ENCODE measurements around the gene CLTCL1.
"Not testable (repeated sequence)": the region's sequence is repeated elsewhere in the genome, so short reads cannot be mapped to it uniquely, and the experiment has no call there.

Gene CLTCL1

GRCh38 chr22:19291580-19292457 is at the start of gene CLTCL1:
Gene CLTCL1 (minus strand): TSS chr22:19291719. CDS start chr22:19291641, 78 bp downstream.
- DNase-seq = peak; percentile 23

- DNase-seq = no peak
Observed at GRCh38 chr22:19337137-19337536, 45.6 kb upstream of the CLTCL1 start.

- DNase-seq = no peak
Observed at GRCh38 chr22:19336133-19337075, 44.9 kb upstream of the CLTCL1 start.

- no peak for DNase-seq
Observed at GRCh38 chr22:19331975-19332374, 40.5 kb upstream of the CLTCL1 start.

- DNase-seq = no peak
Observed at GRCh38 chr22:19331474-19331873, 40.0 kb upstream of the CLTCL1 start.

- DNase-seq = no peak
Observed at GRCh38 chr22:19330865-19331418, 39.4 kb upstream of the CLTCL1 start.

GRCh38 chr22:19330205-19330604 is 38.7 kb upstream of the CLTCL1 start:
- DNase-seq = not testable (repeated sequence)

GRCh38 chr22:19329454-19329853 is 37.9 kb upstream of the CLTCL1 start:
- no peak for DNase-seq

GRCh38 chr22:19325296-19325948 is 33.9 kb upstream of the CLTCL1 start:
- DNase-seq = peak; percentile 3

GRCh38 chr22:19323420-19323819 is 31.9 kb upstream of the CLTCL1 start:
- not testable (repeated sequence) for DNase-seq

GRCh38 chr22:19321757-19322156 is 30.2 kb upstream of the CLTCL1 start:
- peak; percentile 47 for DNase-seq

- DNase-seq = not testable (repeated sequence)
Observed at GRCh38 chr22:19320136-19320535, 28.6 kb upstream of the CLTCL1 start.

GRCh38 chr22:19319281-19319680 is 27.8 kb upstream of the CLTCL1 start:
- DNase-seq = no peak

- DNase-seq = no peak
Observed at GRCh38 chr22:19317865-19318264, 26.3 kb upstream of the CLTCL1 start.

GRCh38 chr22:19307872-19308271 is 16.4 kb upstream of the CLTCL1 start:
- no peak for DNase-seq

GRCh38 chr22:19306535-19306934 is 15.0 kb upstream of the CLTCL1 start:
- not testable (repeated sequence) for DNase-seq

GRCh38 chr22:19304547-19304946 is 13.0 kb upstream of the CLTCL1 start:
- no peak for DNase-seq

- no peak for DNase-seq
Observed at GRCh38 chr22:19303785-19304184, 12.3 kb upstream of the CLTCL1 start.

- DNase-seq = no peak
Observed at GRCh38 chr22:19295733-19296132, 4.2 kb upstream of the CLTCL1 start.

- DNase-seq = peak; percentile 59
Observed at GRCh38 chr22:19292458-19293230, 1.1 kb upstream of the CLTCL1 start.

GRCh38 chr22:19291218-19291579 is 320 bp downstream of the CLTCL1 start:
- DNase-seq = no peak
